GM12874 (cell line): ENCODE results near the gene HS6ST2.

ENCODE experiments used
- CTCF ChIP-seq: IDR thresholded peaks from 2 replicates; pipeline ENCODE4 v1.5.1; 2011; ENCODE audit warnings: low read depth, mild to moderate bottlenecking, control low read depth, low read length, moderate library complexity; ENCODE audit not compliant: insufficient read depth

HS6ST2 gene

GRCh38 chrX:132958091-132958703 lies at the start of gene HS6ST2:
Gene HS6ST2, minus strand, starts transcription at chrX:132958629.
- TF ChIP-seq CTCF, result no peak

GRCh38 chrX:133007458-133007857 lies 49.0 kb upstream of the HS6ST2 start:
- TF ChIP-seq CTCF, result no peak

DNA sequence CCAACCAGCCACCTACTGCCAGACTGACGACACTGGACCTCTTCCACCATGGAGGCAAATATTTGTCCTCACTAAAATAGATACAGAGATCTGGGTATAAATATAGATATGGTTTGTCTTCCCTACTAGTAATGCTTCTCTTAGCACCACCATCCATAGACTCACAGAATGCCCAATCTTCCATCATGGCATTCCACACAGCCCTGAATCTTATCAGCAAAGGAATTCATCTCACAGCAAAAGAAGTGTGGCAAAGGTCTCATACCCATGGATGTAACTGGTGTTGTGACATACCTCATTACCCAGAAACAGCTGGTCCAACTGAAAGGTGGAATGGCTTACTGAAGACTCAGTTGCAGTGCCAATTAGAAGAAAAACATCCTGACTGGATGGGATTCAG lies 47.2 kb upstream of the HS6ST2 start:
- no peak for TF ChIP-seq CTCF

DNA sequence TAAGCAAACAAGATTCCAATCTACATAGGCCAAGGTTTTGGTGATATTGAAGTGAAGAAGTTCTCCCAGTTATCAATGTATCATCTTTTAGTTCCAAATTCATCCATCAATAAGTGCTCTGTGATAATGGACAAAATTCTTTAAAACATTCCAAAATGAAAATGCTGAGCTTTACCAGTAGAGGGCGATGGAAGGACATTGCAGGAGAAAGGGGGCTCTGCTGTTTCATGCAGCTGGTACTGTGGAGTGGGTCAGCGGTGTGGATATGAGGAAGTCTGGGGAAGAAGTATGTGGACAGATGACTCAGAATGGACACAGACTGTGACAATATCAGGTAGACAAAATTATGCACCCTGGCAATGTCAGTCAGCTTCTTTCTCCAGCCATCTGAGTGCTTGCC lies 46.6 kb upstream of the HS6ST2 start:
- peak; percentile 54 for TF ChIP-seq CTCF

DNA sequence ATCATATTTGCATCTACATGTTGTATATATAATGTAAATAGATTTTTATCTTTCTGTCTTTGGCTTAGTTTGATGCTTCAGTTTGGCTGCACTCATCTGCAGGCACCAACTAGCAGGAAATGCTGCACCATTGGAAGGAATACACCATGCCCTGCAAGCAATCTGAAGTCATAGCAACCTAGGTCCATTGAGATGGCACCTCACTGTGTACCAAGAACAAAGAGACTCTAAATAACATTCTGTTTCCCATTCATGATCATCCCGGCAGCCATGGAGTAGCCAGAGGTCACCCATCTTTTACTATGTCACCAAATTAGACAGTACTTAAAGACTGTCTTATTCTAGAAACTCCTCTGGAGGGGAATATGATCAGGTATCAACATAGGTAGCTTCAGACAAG lies 40.8 kb upstream of the HS6ST2 start:
- TF ChIP-seq CTCF, result no peak

GRCh38 chrX:132990835-132991234 lies 32.4 kb upstream of the HS6ST2 start:
- TF ChIP-seq CTCF, result no peak

DNA sequence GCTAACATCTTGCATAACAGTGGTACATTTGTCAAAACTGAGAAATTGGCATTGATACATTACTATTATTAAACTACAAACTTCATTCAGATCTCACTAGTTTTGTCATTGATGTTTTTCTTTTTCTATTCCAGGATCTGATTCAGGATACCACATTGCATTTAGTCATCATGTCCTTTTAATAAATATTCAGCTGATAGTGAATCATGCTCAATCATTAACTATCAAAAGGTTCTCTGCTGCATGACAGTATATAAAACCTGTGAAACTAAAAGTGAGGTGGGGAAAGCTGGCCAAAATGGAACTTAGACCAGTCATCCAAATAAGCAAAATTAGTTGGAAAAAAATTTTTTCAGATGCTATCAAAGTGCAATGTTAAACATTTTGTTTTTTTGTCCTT lies 28.1 kb upstream of the HS6ST2 start:
- no peak for TF ChIP-seq CTCF
